HG02588 (cell line): ENCODE results near the gene COL17A1.

Experiments
- ATAC-seq: cut with Tn5 transposase; IDR thresholded peaks from one replicate; pipeline ENCODE4 v1.9.1; 2021; ENCODE audit warnings: mild to moderate bottlenecking, moderate library complexity; ENCODE audit not compliant: unreplicated experiment

COL17A1 gene

GRCh38 chr10:104053201-104053600, 32.5 kb downstream of the COL17A1 start:
- no peak for ATAC-seq

GRCh38 chr10:104052431-104052830, 33.2 kb downstream of the COL17A1 start:
- no peak for ATAC-seq

DNA sequence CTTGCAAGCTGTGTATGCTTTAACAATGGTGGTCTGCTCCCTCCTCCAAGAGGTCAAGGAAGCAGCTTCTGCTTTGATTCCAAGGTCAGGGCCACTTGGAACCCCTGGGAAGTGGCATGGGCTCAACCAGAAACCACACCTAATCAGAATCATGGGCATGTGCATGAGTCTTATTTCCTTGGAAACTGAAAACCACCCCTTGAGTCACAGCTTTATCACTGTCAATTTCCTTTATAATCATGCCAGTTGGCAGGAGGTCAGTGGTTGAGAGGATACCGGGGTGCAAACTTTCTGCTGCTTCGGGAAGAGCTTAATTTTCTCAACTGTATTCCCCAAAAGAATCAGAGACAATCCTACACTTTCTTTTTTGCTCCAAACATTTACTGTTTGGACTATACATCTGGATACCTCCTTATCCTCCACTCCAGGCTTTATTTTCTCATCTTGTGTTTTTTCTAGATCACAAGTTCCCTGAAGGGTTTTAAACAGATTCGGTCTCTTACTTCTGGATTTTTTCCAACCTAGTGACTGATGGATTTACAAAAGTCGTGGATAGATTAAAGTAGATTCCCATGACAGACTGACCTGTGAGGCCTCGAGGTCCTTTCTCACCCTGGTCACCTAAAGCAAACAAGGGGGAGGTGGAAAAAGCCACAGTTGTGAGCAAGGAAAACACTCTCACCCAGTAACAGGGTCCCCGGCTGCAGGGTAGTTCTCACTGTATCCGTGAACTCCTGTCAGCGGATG, 36.0 kb downstream of the COL17A1 start:
- ATAC-seq: no peak

- ATAC-seq: no peak
These were observed 39.0 kb downstream of the COL17A1 start for GRCh38 chr10:104046651-104047050.

GRCh38 chr10:104045151-104046089, 40.3 kb downstream of the COL17A1 start:
- no peak for ATAC-seq

- no peak for ATAC-seq
These were observed 41.8 kb downstream of the COL17A1 start for GRCh38 chr10:104043854-104044253.

DNA sequence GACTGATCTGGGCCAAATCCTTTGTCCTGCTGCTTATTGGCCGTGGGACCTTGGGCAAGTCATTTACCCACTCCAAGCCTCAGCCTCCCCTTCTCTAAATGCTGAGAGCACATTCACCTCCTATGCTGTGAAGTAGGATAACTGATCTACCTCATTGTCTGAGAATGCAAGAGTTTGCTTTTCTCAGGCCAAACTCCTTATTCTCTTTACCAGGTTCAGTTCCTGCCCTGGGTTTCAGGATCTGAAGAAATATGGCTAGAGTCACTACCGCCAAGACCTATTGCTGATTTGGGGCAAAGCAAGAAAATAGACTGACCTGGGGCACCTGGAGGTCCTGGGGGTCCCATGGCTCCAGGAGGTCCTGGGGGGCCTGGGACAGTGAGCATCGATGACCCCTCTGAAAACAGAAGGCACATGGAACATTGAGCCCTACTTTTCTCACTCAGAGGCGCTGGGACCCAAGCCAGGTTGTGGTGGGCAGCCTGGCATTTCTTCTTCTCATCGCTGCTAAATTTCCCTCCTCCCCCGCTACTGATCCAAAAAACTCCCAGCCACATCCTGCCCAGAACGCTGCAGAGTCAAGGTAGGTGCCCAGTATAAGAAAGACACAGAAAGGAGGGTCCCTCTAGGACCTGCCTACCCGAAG, 42.4 kb downstream of the COL17A1 start:
- ATAC-seq: no peak

DNA sequence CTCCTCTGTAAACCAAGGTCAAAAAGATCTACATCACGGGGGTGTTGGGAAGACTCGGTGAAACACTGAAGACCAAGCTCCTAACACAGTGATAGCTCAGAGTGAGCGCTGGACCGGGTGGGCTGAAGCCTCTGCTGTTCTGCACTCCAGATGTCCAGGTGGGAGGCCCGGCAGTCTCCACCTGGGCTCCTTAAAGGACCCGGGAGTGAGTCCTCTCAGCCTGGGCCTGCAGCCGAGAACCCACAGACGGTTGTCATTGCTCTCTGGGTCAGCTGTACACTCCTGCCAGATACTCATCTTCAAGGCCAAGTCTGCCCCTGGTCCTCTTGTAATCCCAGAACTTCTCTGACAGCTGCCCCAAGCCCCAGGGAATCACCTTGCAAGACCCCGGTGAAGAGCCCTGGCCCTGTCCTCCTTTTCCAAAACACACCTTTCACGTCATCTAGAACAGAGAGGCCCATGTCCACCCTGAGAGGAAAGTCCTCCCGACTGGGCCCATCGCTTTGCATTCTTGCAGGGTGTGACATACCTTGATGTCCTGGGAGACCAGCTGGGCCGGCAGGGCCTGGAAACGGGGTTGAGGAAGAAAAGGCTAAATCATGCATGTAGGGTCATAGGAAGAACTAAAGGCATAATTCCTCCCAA, 43.7 kb downstream of the COL17A1 start:
- no peak for ATAC-seq

GRCh38 chr10:104040862-104041789, 44.6 kb downstream of the COL17A1 start:
- ATAC-seq: no peak

GRCh38 chr10:104040382-104040781, 45.3 kb downstream of the COL17A1 start:
- no peak for ATAC-seq

DNA sequence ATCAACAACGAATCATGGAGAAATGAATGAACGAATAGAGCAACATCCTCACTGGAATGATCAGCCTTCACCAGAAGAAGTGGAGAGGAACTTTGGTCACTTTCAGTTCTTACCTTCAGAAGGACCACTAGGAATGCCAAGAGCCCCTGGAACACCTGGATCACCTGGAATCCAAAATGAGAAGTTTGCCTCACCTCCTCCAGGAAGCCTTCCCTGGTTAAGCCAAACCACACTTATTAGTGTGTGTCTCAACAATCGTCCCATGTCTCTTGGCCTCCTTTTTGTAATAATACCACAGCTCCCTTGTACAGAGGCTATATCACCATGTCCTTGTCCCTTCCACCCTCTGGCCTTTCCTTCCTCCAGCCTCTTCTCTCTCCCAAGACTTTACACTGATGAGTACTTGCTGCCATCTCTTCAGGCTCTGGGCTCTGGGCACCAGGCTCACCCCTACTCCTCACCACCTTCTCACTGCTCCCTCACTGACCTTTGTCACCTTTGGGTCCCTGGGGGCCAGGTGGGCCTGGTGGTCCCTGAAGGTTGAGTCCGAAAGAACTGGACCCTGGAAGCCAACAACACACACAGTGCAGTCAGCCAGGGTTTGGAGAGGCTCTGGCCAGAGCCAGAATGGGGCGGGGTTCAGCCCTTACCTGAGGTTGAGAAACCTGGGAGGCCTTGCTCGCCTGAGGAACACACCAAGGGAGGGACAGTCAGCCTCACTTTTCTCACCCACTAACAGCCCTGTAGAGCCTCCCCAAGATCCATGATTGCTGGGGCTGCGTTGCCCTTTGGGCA, 46.5 kb downstream of the COL17A1 start:
- ATAC-seq: no peak

DNA sequence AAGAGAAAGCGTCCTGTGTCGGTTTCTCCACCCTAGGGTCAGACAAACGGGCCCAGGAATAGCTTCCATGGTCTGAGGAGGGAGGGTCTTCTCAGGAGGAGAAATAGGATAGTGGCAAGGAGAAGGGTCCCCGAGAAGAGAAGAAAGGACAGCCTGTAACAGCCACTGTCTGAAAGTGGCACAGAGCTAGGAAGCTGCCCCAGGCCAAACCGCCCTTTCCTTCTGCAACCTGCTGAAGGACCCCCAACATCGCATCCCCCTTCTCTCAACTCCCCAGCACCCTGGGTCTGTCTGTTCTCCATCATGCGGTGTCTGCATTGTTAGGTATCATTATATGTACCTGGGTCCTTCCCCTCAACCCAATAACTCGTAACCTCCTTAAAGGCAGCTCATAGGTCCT, 47.1 kb downstream of the COL17A1 start:
- no peak for ATAC-seq

GRCh38 chr10:104037261-104037951, 48.3 kb downstream of the COL17A1 start:
- ATAC-seq: no peak

DNA sequence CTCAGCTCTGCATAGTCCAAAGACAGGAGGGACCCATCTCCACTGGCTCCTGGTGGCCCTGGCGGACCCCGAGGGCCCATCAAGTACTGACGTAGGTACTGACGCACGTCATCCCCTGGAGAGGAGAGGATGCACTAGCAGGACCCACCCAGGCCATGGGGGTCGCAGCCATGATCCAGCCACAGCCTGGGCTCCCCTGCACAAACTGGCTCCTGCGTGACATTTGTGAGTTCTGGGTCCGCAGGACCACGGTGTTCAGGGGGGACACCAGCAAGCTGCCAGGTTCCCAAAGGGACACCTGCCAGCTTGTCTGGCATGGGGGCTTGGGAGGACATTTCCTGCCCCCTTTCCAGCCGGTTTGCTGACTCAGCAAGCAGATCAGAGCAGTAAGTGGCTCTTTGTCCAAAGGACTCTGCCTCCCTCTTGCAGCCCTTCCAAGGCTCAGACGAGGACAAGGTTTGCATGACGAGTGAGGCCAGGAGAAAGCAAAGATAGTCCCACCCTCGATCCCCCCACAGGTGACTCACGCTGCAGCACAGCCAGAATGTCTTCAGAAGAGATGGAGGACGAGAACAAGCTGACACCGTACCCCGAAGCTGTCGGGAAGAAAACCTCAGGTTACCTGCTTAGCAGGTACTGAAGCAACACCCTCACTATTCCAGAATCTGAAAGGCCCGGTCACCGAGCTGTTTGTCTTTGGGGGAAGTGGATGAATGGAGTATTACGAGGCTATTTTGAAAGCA, 49.0 kb downstream of the COL17A1 start:
- no peak for ATAC-seq

- ATAC-seq: no peak
These were observed 49.7 kb downstream of the COL17A1 start for GRCh38 chr10:104036069-104036384.

GRCh38 chr10:104035194-104036068, 50.2 kb downstream of the COL17A1 start:
- ATAC-seq: no peak
